ENCODE measurements around the gene FGD3. TPM values are rescaled to one million over a fixed set of nuclear protein-coding genes. Genes with fewer than 3 reads are reported as not detected.
A peak's percentile ranks its signal among the peaks of the same experiment; 100 is the strongest.

FGD3 gene
- total RNA-seq, 4 donors from 2014 or later = 4.3 to 5.1 (median 4.9) TPM

DNA sequence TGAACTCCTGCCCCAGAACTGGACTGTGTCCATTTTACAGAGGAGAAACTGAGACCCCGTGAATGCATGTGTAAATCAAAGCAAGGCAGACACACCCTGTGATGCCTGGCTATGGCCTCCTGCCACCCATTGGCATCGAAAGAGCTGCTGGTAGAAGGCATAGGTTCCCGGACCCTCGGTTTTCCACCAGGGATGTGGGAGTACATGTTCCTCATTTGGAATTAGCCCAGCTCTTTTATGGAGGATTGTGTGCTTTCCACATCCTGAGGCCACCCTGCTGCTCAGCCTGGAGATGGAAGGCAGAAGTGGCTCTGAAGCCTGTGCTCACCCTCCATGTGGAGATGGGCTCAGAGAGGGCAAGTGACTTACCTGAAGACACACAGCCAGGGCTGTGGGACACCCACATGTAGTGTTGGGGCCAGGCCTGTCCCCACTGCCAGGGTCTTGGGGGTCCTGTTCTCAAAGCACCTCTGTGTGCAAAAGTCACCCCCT, 114.0 kb downstream of the FGD3 start:
- no peak for TF ChIP-seq EP300 (IDR thresholded peaks at IDR 0.05)
- TF ChIP-seq POLR2A (IDR thresholded peaks at IDR 0.05; ENCODE audit: low read depth) = no peak
- TF ChIP-seq, protein P1, sequence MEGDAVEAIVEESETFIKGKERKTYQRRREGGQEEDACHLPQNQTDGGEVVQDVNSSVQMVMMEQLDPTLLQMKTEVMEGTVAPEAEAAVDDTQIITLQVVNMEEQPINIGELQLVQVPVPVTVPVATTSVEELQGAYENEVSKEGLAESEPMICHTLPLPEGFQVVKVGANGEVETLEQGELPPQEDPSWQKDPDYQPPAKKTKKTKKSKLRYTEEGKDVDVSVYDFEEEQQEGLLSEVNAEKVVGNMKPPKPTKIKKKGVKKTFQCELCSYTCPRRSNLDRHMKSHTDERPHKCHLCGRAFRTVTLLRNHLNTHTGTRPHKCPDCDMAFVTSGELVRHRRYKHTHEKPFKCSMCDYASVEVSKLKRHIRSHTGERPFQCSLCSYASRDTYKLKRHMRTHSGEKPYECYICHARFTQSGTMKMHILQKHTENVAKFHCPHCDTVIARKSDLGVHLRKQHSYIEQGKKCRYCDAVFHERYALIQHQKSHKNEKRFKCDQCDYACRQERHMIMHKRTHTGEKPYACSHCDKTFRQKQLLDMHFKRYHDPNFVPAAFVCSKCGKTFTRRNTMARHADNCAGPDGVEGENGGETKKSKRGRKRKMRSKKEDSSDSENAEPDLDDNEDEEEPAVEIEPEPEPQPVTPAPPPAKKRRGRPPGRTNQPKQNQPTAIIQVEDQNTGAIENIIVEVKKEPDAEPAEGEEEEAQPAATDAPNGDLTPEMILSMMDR (IDR thresholded peaks at IDR 0.05) = no peak
- TF ChIP-seq POLR2AphosphoS5 (IDR thresholded peaks at IDR 0.05) = no peak
- H3K27ac ChIP-seq (replicated peaks in 1 of 4) = no peak overlapping the region
- intact Hi-C loops (cut with DNase I) = no loop called here
- no peaks in the 10 kb centered on the region for H3K9me3 ChIP-seq
- peaks cover 16 to 31% (median 27%) of the 10 kb centered on the region in 4 donors for H3K4me1 ChIP-seq
- no peaks in the 10 kb centered on the region for H3K36me3 ChIP-seq
- H3K4me3 ChIP-seq = no peak overlapping the region
- H3K27me3 ChIP-seq = peaks cover 0 to 21% (median 0%) of the 10 kb centered on the region in 4 donors
- WGBS = no CpG with 5 or more reads among the region's 4 CpGs
- DNase-seq (ENCODE audit: extremely low spot score) = no peak

DNA sequence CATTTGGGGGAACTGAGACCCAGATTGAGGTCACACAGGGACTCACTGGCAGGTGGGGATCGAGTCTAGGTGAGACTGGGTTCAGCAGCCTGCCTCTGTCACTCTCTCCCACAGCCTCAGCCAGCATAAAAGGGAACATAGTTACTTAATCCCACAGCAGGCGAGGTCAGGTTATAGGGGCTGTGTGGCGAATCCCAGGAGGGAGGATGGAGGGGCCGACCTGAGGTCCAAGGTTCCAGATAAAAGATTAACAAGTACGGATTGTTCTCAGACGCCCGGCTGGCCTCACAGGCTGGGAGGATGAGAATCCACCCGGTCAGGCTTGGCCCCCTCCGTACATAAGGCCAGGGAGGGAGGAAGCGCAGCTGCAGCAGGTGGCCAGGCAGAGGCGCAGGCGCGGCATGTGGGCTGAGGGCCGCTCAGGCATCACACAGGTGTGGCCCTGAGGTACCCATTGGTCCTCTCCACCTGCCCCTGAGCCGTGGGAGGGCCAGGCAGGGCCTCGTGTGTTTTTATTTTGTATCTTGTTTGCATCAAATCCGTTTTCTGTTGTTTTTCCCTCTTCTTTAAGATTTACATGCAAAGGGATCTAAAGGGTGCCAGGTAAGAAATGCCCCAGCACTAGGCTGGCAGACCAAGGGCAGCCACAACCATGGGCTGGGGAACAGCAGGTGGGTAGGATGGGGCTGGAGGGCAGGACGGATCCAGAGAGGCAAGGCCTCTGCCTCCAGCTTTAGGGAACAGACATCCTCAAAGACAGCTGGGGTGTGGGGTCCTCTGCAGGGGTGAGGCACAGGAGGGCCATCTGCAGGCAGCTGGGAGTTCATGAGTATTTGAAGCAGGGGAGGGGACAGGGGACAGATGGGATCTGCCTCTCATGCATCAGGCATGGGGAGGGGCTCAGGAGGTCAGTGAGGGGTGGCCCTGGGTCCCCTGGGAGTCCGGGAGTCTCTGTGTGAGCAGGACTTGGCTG, 114.8 kb downstream of the FGD3 start:
- no peak overlapping the region for H3K4me3 ChIP-seq
- no peaks in the 10 kb centered on the region for H3K9me3 ChIP-seq
- no peak for DNase-seq (ENCODE audit: extremely low spot score)
- intact Hi-C loops (cut with DNase I) = no loop called here
- 84% methylated on average over 13 of the region's 19 CpGs for WGBS
- H3K4me1 ChIP-seq = peaks cover 16 to 31% (median 27%) of the 10 kb centered on the region in 4 donors
- H3K36me3 ChIP-seq = no peaks in the 10 kb centered on the region
- H3K27ac ChIP-seq (replicated peaks in 1 of 4) = no peak overlapping the region
- peaks cover 0 to 21% (median 0%) of the 10 kb centered on the region in 4 donors for H3K27me3 ChIP-seq
- TF ChIP-seq POLR2A (IDR thresholded peaks at IDR 0.05; ENCODE audit: low read depth) (no peak), EP300 (IDR thresholded peaks at IDR 0.05) (no peak), POLR2AphosphoS5 (IDR thresholded peaks at IDR 0.05) (no peak)
- TF ChIP-seq, protein P1 (IDR thresholded peaks at IDR 0.05) = no peak

DNA sequence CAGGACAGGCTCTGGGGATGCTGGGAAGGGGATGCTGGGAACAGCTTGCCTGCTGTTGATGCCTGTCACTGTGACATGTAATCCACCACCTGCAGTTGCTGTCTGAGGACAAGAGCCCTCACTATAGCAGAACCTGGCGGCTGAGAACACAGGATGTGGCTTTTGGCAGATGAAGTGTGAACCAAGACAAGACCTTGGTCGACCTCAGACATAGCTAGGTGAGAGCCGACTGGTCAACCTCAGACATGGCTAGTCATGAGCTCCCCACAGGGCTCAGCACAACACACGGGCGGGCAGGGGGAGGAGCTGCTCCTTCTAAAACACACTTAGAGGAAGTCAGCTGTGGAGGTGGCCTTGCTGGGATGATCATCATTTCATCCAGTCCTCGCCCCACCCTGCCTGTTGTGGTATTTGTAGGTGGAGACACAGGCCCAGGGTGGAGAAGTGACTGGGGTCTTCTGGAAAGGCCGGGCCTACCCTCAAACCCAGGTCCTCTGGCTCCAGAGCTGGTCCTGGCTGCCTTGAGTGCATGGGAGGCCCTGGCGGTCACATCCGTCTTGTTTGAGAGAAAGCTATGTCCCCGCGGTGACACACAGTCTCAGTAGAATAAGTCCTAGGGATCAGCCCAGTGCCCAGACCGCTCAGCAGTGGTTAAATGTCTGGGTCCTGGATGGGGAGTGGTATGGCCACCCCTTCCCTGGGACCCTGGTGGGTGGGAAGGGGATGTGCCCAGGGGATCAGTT, 117.2 kb downstream of the FGD3 start:
- 81% methylated on average over 8 of the region's 12 CpGs for WGBS
- no peaks in the 10 kb centered on the region for H3K9me3 ChIP-seq
- no peaks in the 10 kb centered on the region for H3K36me3 ChIP-seq
- intact Hi-C loops (cut with DNase I) = no loop called here
- H3K4me1 ChIP-seq = peaks cover 2 to 12% (median 10%) of the 10 kb centered on the region in 4 donors
- peaks cover 0 to 6% (median 0%) of the 10 kb centered on the region in 4 donors for H3K27me3 ChIP-seq
- H3K4me3 ChIP-seq = no peak overlapping the region
- no peak overlapping the region for H3K27ac ChIP-seq (replicated peaks in 1 of 4)
- no peak for DNase-seq (ENCODE audit: extremely low spot score)
- TF ChIP-seq POLR2AphosphoS5 (IDR thresholded peaks at IDR 0.05) = peak in 1 of 2 donors; percentile 12
- TF ChIP-seq, protein P1 (IDR thresholded peaks at IDR 0.05) = no peak
- TF ChIP-seq POLR2A (IDR thresholded peaks at IDR 0.05; ENCODE audit: low read depth) = no peak
- TF ChIP-seq EP300 (IDR thresholded peaks at IDR 0.05) = no peak

DNA sequence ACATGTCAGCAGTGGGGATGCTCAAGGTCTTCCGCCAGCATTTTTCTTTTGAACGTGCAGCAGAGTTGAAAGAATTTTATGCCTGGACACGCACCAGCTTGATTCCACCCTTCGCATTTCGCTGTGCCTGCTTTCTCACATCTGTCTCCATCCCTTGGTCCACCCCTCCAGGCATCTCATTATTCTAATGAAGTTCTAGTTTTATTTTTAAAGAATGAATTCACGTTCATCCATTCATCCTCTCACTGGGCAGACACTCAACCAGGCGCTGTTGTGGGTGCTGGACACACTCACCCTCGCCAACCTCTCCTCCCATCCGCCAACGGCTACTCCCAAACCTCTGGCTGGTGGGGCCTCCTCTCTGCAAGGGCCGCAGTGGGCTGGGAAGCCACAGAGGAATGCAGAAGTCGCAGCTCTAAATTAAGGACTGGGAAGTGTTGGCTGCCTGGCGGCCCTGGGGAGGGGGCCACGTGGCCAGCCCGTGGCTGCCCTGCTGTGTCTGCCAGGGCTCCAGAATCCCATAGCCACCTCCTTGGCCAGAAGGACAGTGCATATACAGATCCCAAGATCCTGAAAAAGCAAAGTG, 117.9 kb downstream of the FGD3 start:
- Histone ChIP-seq H3K4me1 (peaks cover 0 to 6% (median 3%) of the 10 kb centered on the region in 4 donors), H3K9me3 (no peaks in the 10 kb centered on the region), H3K27me3 (peaks cover 0 to 6% (median 0%) of the 10 kb centered on the region in 4 donors), H3K4me3 (no peak overlapping the region), H3K27ac (replicated peaks in 1 of 4) (no peak overlapping the region), H3K36me3 (no peaks in the 10 kb centered on the region)
- WGBS = 72% methylated on average over 12 of the region's 15 CpGs
- DNase-seq (ENCODE audit: extremely low spot score) = no peak
- intact Hi-C loops (cut with DNase I) = no loop called here
- TF ChIP-seq POLR2AphosphoS5 (IDR thresholded peaks at IDR 0.05) = no peak
- no peak for TF ChIP-seq EP300 (IDR thresholded peaks at IDR 0.05)
- TF ChIP-seq, protein P1 (IDR thresholded peaks at IDR 0.05) = no peak
- no peak for TF ChIP-seq POLR2A (IDR thresholded peaks at IDR 0.05; ENCODE audit: low read depth)

Measured in esophagus muscularis mucosa (tissue), 4 donors.